Central memory CD4-positive, alpha-beta T cell (primary cell): Measurements from ENCODE around the gene SLC35G1.

Experiments
- DNase-seq: peaks from one replicate; pipeline ENCODE4 v3.0.0; 2022
- total RNA-seq, 3 experiments: gene quantifications; one replicate each; lab custom pipeline; 2026; lab: John Stamatoyannopoulos, UW

Gene SLC35G1
- 5.0 to 8.6 (median 7.8) reads per million in 3 experiments for total RNA-seq

GRCh38 chr10:93893646-93894515 lies at the start of gene SLC35G1:
Gene SLC35G1, plus strand, starts transcription at chr10:93893978. Its CDS starts 56 bp downstream, at chr10:93894034.
- DNase-seq, result peak; percentile 57

GRCh38 chr10:93844979-93845626 lies 48.7 kb upstream of the SLC35G1 start:
- DNase-seq, result no peak

- DNase-seq, result no peak
Observed at GRCh38 chr10:93849593-93849992, 44.2 kb upstream of the SLC35G1 start.

GRCh38 chr10:93850031-93851015 lies 43.5 kb upstream of the SLC35G1 start:
- DNase-seq, result no peak

- DNase-seq, result no peak
Observed at GRCh38 chr10:93851169-93851568, 42.6 kb upstream of the SLC35G1 start.

- no peak for DNase-seq
Observed at GRCh38 chr10:93852476-93853095, 41.2 kb upstream of the SLC35G1 start.

- DNase-seq, result no peak
Observed at GRCh38 chr10:93854975-93855374, 38.8 kb upstream of the SLC35G1 start.

GRCh38 chr10:93856349-93857145 lies 37.2 kb upstream of the SLC35G1 start:
- DNase-seq, result no peak

GRCh38 chr10:93859049-93859655 lies 34.6 kb upstream of the SLC35G1 start:
- DNase-seq, result no peak

GRCh38 chr10:93861825-93862224 lies 32.0 kb upstream of the SLC35G1 start:
- no peak for DNase-seq

GRCh38 chr10:93865794-93866425 lies 27.9 kb upstream of the SLC35G1 start:
- DNase-seq, result no peak

- DNase-seq, result no peak
Observed at GRCh38 chr10:93867525-93867924, 26.3 kb upstream of the SLC35G1 start.

GRCh38 chr10:93871671-93872204 lies 22.0 kb upstream of the SLC35G1 start:
- no peak for DNase-seq

GRCh38 chr10:93872375-93873158 lies 21.2 kb upstream of the SLC35G1 start:
- no peak for DNase-seq

GRCh38 chr10:93873420-93874115 lies 20.2 kb upstream of the SLC35G1 start:
- no peak for DNase-seq

- DNase-seq, result no peak
Observed at GRCh38 chr10:93874309-93875031, 19.3 kb upstream of the SLC35G1 start.

- DNase-seq, result no peak
Observed at GRCh38 chr10:93875032-93875358, 18.8 kb upstream of the SLC35G1 start.

- DNase-seq, result no peak
Observed at GRCh38 chr10:93876381-93876780, 17.4 kb upstream of the SLC35G1 start.
